Heart left ventricle (tissue), 16 donors: ENCODE data around the gene CCR9. TPM values are rescaled to one million over a fixed set of nuclear protein-coding genes. Genes with fewer than 3 reads are reported as not detected.
"Not testable (repeated sequence)": the region's sequence is repeated elsewhere in the genome, so short reads cannot be mapped to it uniquely, and the experiment has no call there.

Source experiments
- ATAC-seq, 4 donors: fragments of 200-7000 bp; cut with Tn5 transposase; one replicate each; pipeline ENCODE4 v1.9.1; 2020 to 2022; ENCODE audit warnings: moderate library complexity in 4 of 4, mild to moderate bottlenecking in 3 of 4, moderate number of reproducible peaks in 1 of 4
- DNase-seq, 5 donors: peaks; one replicate each; pipeline ENCODE4 v3.0.0-alpha.2; 2020
- H3K27ac ChIP-seq, 12 donors: fragments of 200-600 bp; sonication (generic) in 4 of 12; one replicate each; pipeline versions ENCODE4 v1.5.0 to v1.8.0; 2016 to 2022; ENCODE audit warnings: mild to moderate bottlenecking in 2 of 12
- H3K27me3 ChIP-seq, 9 donors: fragments of 200-600 bp; sonication (generic) in 2 of 9; one replicate each; pipeline versions ENCODE4 v1.5.1 to v1.8.0; 2016 to 2022; ENCODE audit warnings: mild to moderate bottlenecking in 3 of 9
- H3K36me3 ChIP-seq, 9 donors: fragments of 200-600 bp; sonication (generic) in 2 of 9; one replicate each; pipeline versions ENCODE4 v1.5.0 to v1.8.0; 2018 to 2022; ENCODE audit warnings: mild to moderate bottlenecking in 2 of 9
- H3K4me1 ChIP-seq, 12 donors: fragments of 200-600 bp; sonication (generic) in 4 of 12; one replicate each; pipeline versions ENCODE4 v1.5.0 to v1.8.0; 2016 to 2022; ENCODE audit warnings: mild to moderate bottlenecking in 3 of 12
- H3K4me3 ChIP-seq, 12 donors: fragments of 200-600 bp; sonication (generic) in 4 of 12; one replicate each; pipeline versions ENCODE4 v1.5.0 to v1.8.0; 2017 to 2022; ENCODE audit warnings: mild to moderate bottlenecking in 9 of 12, moderate library complexity in 4 of 12
- H3K9me3 ChIP-seq, 12 donors: fragments of 200-600 bp; sonication (generic) in 4 of 12; one replicate each; pipeline versions ENCODE4 v1.5.0 to v1.8.0; 2016 to 2022; ENCODE audit warnings: mild to moderate bottlenecking in 1 of 12
- CTCF ChIP-seq, 12 donors: fragments of 200-600 bp; sonication (generic) in 4 of 12; IDR thresholded peaks; one replicate each; pipeline versions ENCODE4 v1.5.0 to v1.8.0; 2018 to 2022; ENCODE audit warnings: antibody characterized with exemption in 12 of 12, mild to moderate bottlenecking in 5 of 12
- POLR2A ChIP-seq, 2 donors: fragments of 450-650 bp; IDR thresholded peaks; one replicate each; pipeline ENCODE4 v1.6.1; 2017; ENCODE audit warnings: antibody characterized with exemption in 2 of 2, mild to moderate bottlenecking in 2 of 2, moderate library complexity in 2 of 2
- WGBS, 4 donors: extraction: QIAGEN DNeasy Blood & Tissue Kit in 2 of 4; methylation state at CpG; one replicate each; pipeline versions ENCODE4 v1.1.5 to v1.1.7; 2013 to 2018; 5-methylcytosine and 5-hydroxymethylcytosine counted together
- intact Hi-C, 10 donors: fragments of 100-400 bp; cut with DNase I; formaldehyde crosslinking; loops; one replicate each; pipeline versions ENCODE4 v1.11.1 to v1.14.2; 2022
- polyA plus RNA-seq, 2 donors: library from polyadenylated mRNA; stranded (reverse); fragments of 200-250 nt; gene quantifications; one replicate each; pipeline ENCODE4 v1.2.3, GENCODE V29; 2013
- total RNA-seq, 9 donors: library from RNA; depleted of rRNA in 2 of 9; stranded (reverse); fragments of >200 nt in 2 of 9; fragmentation: NEBNext Ultra II Directional in 3 of 9; extraction: Animal tissue kit (Norgen Biotek cat#: 25700) in 3 of 9; gene quantifications; one replicate each; pipeline versions ENCODE4 v1.1.0 to v1.2.4, GENCODE V29; 2016 to 2023
- donor health status: ischemic (EF 13 %, LVEDD 7.1; RV severe dilation, severe dysfunction).
- donor health status: healthy with polysubstance abuse.
- donor health status: DM: no; HTN: yes; CAD: no.
- donor health status: DM: no; HTN: no; CAD: no.
- donor health status: ischemic (EF 25% LVEDD 6.9; RV normal size, moderate dysfunction).
- donor health status: ischemic (EF 25% LVEDD 5.7; RV mildly dilated, moderate dysfunction).
- donor health status: healthy.
- donor health status: DM: yes; HTN: yes; CAD: no.
- donor health status: ischemic (EF 35%, LVEDD 5.7; RV mildly dilated, moderate dysfunction).
- donor health status: nonischemic (EF 11% LVEDD 7.7; RV severe dilation, severe dysfunction).
- donor health status: DM: yes; HTN: yes; CAD: no.
- donor health status: PGD.
- donor health status: ischemic (EF 29% LVEDD 5.4; RV normal size, mild dysfunction).
- donor health status: nonischemic (EF 23%, LVEDD 6.1; RV moderate dilation, normal function).

CCR9 gene
- total and polyA plus RNA-seq, 11 donors: 0.03 TPM; not detected in 10

GRCh38 chr3:45848392-45848791 lies 38.0 kb upstream of the CCR9 start:
- no peak for DNase-seq
- intact Hi-C loops: loop anchor here in 1 of 10 donors (10.0 kb wide), 1 partner anchor 226 kb away; no protein-coding TSS in a partner anchor
- H3K27me3 ChIP-seq: peaks cover 0 to 17% (median 0%) of the 10 kb centered on the region in 9 donors
- no peak overlapping the region for H3K4me3 ChIP-seq
- peaks cover 0 to 8% (median 0%) of the 10 kb centered on the region in 12 donors for H3K4me1 ChIP-seq
- WGBS, 4 donors: 41 to 92% (median 70%) methylated on average over 1 of the region's 1 CpG
- H3K27ac ChIP-seq: no peak overlapping the region
- H3K9me3 ChIP-seq: no peaks in the 10 kb centered on the region
- no peak for ATAC-seq
- H3K36me3 ChIP-seq: no peaks in the 10 kb centered on the region
- TF ChIP-seq POLR2A (IDR thresholded peaks at IDR 0.05) (no peak), CTCF (IDR thresholded peaks at IDR 0.05) (no peak)

- Histone ChIP-seq H3K27ac (no peak overlapping the region), H3K27me3 (peaks cover 0 to 17% (median 0%) of the 10 kb centered on the region in 9 donors), H3K4me1 (peaks cover 0 to 8% (median 0%) of the 10 kb centered on the region in 12 donors), H3K9me3 (peaks cover 0 to 13% (median 2%) of the 10 kb centered on the region in 12 donors), H3K4me3 (no peak overlapping the region), H3K36me3 (no peaks in the 10 kb centered on the region)
- ATAC-seq (no peak), DNase-seq (no peak)
- intact Hi-C loops: no loop called here
- WGBS, 4 donors: 74 to 89% (median 82%) methylated on average over 2 of the region's 2 CpGs
- TF ChIP-seq CTCF (IDR thresholded peaks at IDR 0.05) (no peak), POLR2A (IDR thresholded peaks at IDR 0.05) (no peak)
These were observed 33.5 kb upstream of the CCR9 start for GRCh38 chr3:45852828-45853227.

GRCh38 chr3:45856323-45856722 lies 30.0 kb upstream of the CCR9 start:
- intact Hi-C loops, DNase-seq, H3K27me3 ChIP-seq, H3K36me3 ChIP-seq, H3K4me1 ChIP-seq, H3K27ac ChIP-seq, H3K4me3 ChIP-seq, ATAC-seq: not testable (repeated sequence)
- WGBS, 4 donors: 90 to 97% (median 93%) methylated on average over 1 of the region's 1 CpG
- peaks cover 0 to 13% (median 2%) of the 10 kb centered on the region in 12 donors for H3K9me3 ChIP-seq

GRCh38 chr3:45857024-45857423 lies 29.3 kb upstream of the CCR9 start:
- WGBS, 4 donors: 81 to 93% (median 89%) methylated on average over 2 of the region's 2 CpGs
- H3K4me3 ChIP-seq, intact Hi-C loops, H3K27me3 ChIP-seq, H3K36me3 ChIP-seq, DNase-seq, H3K4me1 ChIP-seq, ATAC-seq, H3K27ac ChIP-seq: not testable (repeated sequence)
- H3K9me3 ChIP-seq: peaks cover 0 to 13% (median 2%) of the 10 kb centered on the region in 12 donors

GRCh38 chr3:45858809-45859543 lies 27.4 kb upstream of the CCR9 start:
- ATAC-seq (no peak), DNase-seq (no peak)
- intact Hi-C loops: no loop called here
- Histone ChIP-seq H3K27ac (no peak overlapping the region), H3K36me3 (no peaks in the 10 kb centered on the region), H3K27me3 (no peaks in the 10 kb centered on the region), H3K4me1 (no peaks in the 10 kb centered on the region), H3K9me3 (peaks cover 0 to 20% (median 5%) of the 10 kb centered on the region in 12 donors), H3K4me3 (no peak overlapping the region)
- WGBS, 4 donors: 75 to 84% (median 81%) methylated on average over 7 of the region's 7 CpGs
- TF ChIP-seq POLR2A (IDR thresholded peaks at IDR 0.05) (no peak), CTCF (IDR thresholded peaks at IDR 0.05) (no peak)
